Type B pancreatic cell (in vitro differentiated cells): ENCODE measurements around the gene CSN1S1. TPM values are rescaled to one million over a fixed set of nuclear protein-coding genes. Genes with fewer than 3 reads are reported as not detected.

Experiments used
- DNase-seq: peaks from one replicate; pipeline ENCODE4 v3.0.0; 2021; ENCODE audit warnings: mixed read lengths; ENCODE audit not compliant: unreplicated experiment; ENCODE audit errors: extremely low spot score
- H3K27ac Mint-ChIP-seq: 2 replicates; pipeline ENCODE4 v1.8.0; 2021; ENCODE audit warnings: mild to moderate bottlenecking, mixed read lengths
- H3K27me3 Mint-ChIP-seq: 2 replicates; pipeline ENCODE4 v1.8.0; 2021; ENCODE audit warnings: mixed read lengths
- H3K36me3 Mint-ChIP-seq: 2 replicates; pipeline ENCODE4 v1.8.0; 2021; ENCODE audit warnings: mixed read lengths
- H3K4me1 Mint-ChIP-seq: one replicate; pipeline ENCODE4 v1.8.0; 2021; ENCODE audit warnings: mixed read lengths; ENCODE audit not compliant: unreplicated experiment
- H3K4me3 Mint-ChIP-seq: 2 replicates; pipeline ENCODE4 v1.8.0; 2021; ENCODE audit warnings: mild to moderate bottlenecking, mixed read lengths
- H3K9me3 Mint-ChIP-seq: 2 replicates; pipeline ENCODE4 v1.8.0; 2021; ENCODE audit warnings: mixed read lengths
- CTCF ChIP-seq: fragments of 200-600 bp; sonication (generic); conservative IDR thresholded peaks from 2 replicates; pipeline ENCODE4 v1.5.0; 2021; ENCODE audit warnings: antibody characterized with exemption, mild to moderate bottlenecking
- long read RNA-seq: library from polyadenylated mRNA; unstranded; transcript quantifications from one replicate; pipeline ENCODE4 v2.0.0, GENCODE V29; 2020
- total RNA-seq: library from RNA; stranded (reverse); gene quantifications from 2 replicates; pipeline ENCODE4 v1.2.1, GENCODE V29; 2021; ENCODE audit warnings: low replicate concordance

Gene CSN1S1, protein sequence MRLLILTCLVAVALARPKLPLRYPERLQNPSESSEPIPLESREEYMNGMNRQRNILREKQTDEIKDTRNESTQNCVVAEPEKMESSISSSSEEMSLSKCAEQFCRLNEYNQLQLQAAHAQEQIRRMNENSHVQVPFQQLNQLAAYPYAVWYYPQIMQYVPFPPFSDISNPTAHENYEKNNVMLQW
- total RNA-seq = not detected in 2 replicates
- long read RNA-seq, partial matches to known transcripts = 0 of 1 reads
- long read RNA-seq, other reads (novel, unspliced or antisense) = 1 of 1 reads

GRCh38 chr4:69930768-69931167 lies at the start of gene CSN1S1:
Gene CSN1S1 (plus strand): TSS chr4:69931068. CDS start chr4:69932556, 1,488 bp downstream.
- TF ChIP-seq CTCF = no peak
- no peak within 1 kb of the TSS for H3K27ac Mint-ChIP-seq
- H3K4me3 Mint-ChIP-seq = no peak within 1 kb of the TSS
- H3K4me1 Mint-ChIP-seq = no peaks in the 10 kb centered on the region
- H3K36me3 Mint-ChIP-seq = no peaks in the 10 kb centered on the region
- no peak for DNase-seq
- no peaks in the 10 kb centered on the region for H3K9me3 Mint-ChIP-seq
- H3K27me3 Mint-ChIP-seq = no peaks in the 10 kb centered on the region

DNA sequence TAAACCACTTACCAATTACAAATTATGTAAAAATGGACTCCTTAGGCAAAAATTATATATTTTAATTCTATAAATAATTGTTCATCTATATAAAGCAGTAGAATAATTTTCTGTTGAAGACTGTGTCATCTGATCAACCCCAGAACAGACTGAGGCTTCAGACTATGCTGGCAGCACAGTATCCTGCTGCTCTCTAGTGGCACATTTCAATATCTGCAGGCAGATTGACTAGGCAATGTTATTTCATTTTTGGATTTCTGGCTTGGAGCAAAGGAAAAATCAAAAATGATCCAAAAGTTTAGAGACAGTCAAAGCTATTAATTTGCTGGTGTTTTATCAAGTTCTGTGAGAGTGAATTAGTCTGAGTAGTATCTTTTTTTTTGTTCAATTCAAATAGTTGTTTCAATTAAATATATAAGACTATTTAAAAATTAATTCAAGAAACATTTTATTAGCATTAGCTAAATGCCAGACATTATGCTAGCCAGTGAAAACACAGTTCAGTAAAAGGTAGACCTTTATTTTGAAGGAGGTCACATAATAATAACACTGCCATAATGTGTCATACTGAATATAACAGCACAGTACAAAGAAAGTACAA lies 49.6 kb upstream of the CSN1S1 start:
- Mint-ChIP-seq H3K4me1 (no peaks in the 10 kb centered on the region), H3K27me3 (no peaks in the 10 kb centered on the region), H3K27ac (no peak overlapping the region), H3K4me3 (no peak overlapping the region), H3K9me3 (peaks cover 8% of the 10 kb centered on the region), H3K36me3 (no peaks in the 10 kb centered on the region)
- peak; percentile 92 for TF ChIP-seq CTCF
- no peak for DNase-seq

DNA sequence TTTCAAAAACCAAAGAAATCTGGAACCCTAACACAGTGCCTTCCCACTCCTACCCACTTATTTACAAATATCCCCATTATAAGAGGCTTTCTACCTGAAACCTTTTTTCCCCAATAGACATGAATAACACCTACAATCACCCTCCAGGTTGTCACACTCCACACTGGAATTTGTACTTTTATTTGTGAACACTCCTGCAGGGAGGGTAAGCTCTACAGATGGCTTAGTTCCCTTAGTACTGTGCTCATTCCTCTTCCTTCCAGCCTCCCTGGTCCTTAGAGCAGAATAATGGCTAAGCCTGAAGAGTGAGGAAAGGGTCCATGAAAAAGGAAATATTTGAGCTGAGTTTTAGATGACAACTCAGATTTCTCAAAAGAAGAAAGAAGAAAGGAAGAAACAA lies 48.7 kb upstream of the CSN1S1 start:
- Mint-ChIP-seq H3K27ac (no peak overlapping the region), H3K9me3 (peaks cover 8% of the 10 kb centered on the region), H3K4me3 (no peak overlapping the region), H3K27me3 (no peaks in the 10 kb centered on the region), H3K36me3 (no peaks in the 10 kb centered on the region), H3K4me1 (no peaks in the 10 kb centered on the region)
- no peak for DNase-seq
- TF ChIP-seq CTCF = no peak

DNA sequence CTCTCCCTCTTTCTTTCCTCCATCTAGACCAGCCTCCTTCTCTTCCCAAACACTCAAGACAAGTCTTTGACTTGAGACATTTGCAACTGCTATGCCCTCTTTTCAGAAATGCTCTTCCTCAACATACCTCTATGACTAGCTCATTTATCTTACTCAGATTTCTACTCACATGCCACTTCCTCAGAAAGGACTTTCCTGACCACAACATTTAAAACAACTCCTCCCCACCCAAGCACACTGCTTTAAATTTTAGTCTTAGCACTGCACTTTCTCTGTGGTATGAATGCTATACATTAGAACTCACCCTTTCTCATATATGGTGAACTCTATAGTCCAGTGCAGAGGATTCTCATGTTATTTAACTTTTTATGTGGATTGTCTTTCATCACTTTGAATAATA lies 42.5 kb upstream of the CSN1S1 start:
- Mint-ChIP-seq H3K27me3 (no peaks in the 10 kb centered on the region), H3K4me3 (no peak overlapping the region), H3K27ac (peak overlapping the region; percentile 0), H3K36me3 (no peaks in the 10 kb centered on the region), H3K4me1 (no peaks in the 10 kb centered on the region), H3K9me3 (peaks cover 13% of the 10 kb centered on the region)
- TF ChIP-seq CTCF = no peak
- no peak for DNase-seq

- no peak for DNase-seq
- H3K9me3 Mint-ChIP-seq = no peaks in the 10 kb centered on the region
- H3K27ac Mint-ChIP-seq = no peak overlapping the region
- H3K36me3 Mint-ChIP-seq = no peaks in the 10 kb centered on the region
- no peak for TF ChIP-seq CTCF
- H3K27me3 Mint-ChIP-seq = no peaks in the 10 kb centered on the region
- H3K4me1 Mint-ChIP-seq = no peaks in the 10 kb centered on the region
- no peak overlapping the region for H3K4me3 Mint-ChIP-seq
Measured at GRCh38 chr4:69894186-69894585, 36.7 kb upstream of the CSN1S1 start.
